B cell (primary cell): ENCODE data around the gene TOMM7.

Source experiments
- CTCF ChIP-seq: fragments of 200-600 bp; IDR thresholded peaks from one replicate; pipeline ENCODE4 v1.8.0; 2022; ENCODE audit warnings: antibody characterized with exemption, mild to moderate bottlenecking
- EZH2 ChIP-seq: IDR thresholded peaks from 2 replicates; pipeline ENCODE4 v1.6.1; 2012; ENCODE audit warnings: borderline replicate concordance, low read depth, mild to moderate bottlenecking, moderate library complexity, low read length; ENCODE audit not compliant: insufficient read depth, poor library complexity, severe bottlenecking

- TF ChIP-seq CTCF, result no peak
- no peak for TF ChIP-seq EZH2
Measured at GRCh38 chr7:22872096-22872807, 49.6 kb upstream of the TOMM7 start.
